HS-5 (cell line): Measurements from ENCODE around the gene CEP152.
"Not testable (repeated sequence)": the region's sequence is repeated elsewhere in the genome, so short reads cannot be mapped to it uniquely, and the experiment has no call there.

ENCODE experiments used
- DNase-seq: peaks from one replicate; pipeline ENCODE4 v3.0.0-alpha.2; 2012; ENCODE audit warnings: low read depth

Gene CEP152

GRCh38 chr15:48811325-48811958, 573 bp upstream of the CEP152 start:
- DNase-seq = no peak

- DNase-seq = no peak
Measured at GRCh38 chr15:48806151-48806550, 4.7 kb downstream of the CEP152 start.

GRCh38 chr15:48805591-48805990, 5.3 kb downstream of the CEP152 start:
- DNase-seq = no peak

GRCh38 chr15:48803877-48804276, 7.0 kb downstream of the CEP152 start:
- DNase-seq = no peak

- peak; percentile 81 for DNase-seq
Measured at GRCh38 chr15:48802867-48803266, 8.0 kb downstream of the CEP152 start.

GRCh38 chr15:48802257-48802656, 8.6 kb downstream of the CEP152 start:
- no peak for DNase-seq

- DNase-seq = no peak
Measured at GRCh38 chr15:48800811-48801455, 9.9 kb downstream of the CEP152 start.

GRCh38 chr15:48800245-48800644, 10.6 kb downstream of the CEP152 start:
- DNase-seq = no peak

GRCh38 chr15:48798319-48798718, 12.6 kb downstream of the CEP152 start:
- no peak for DNase-seq

GRCh38 chr15:48796930-48797329, 13.9 kb downstream of the CEP152 start:
- DNase-seq = no peak

GRCh38 chr15:48796521-48796920, 14.3 kb downstream of the CEP152 start:
- DNase-seq = no peak

GRCh38 chr15:48795901-48796300, 15.0 kb downstream of the CEP152 start:
- no peak for DNase-seq

- DNase-seq = no peak
Measured at GRCh38 chr15:48794697-48795134, 16.2 kb downstream of the CEP152 start.

- DNase-seq = no peak
Measured at GRCh38 chr15:48792408-48792807, 18.5 kb downstream of the CEP152 start.

- DNase-seq = not testable (repeated sequence)
Measured at GRCh38 chr15:48790466-48791115, 20.3 kb downstream of the CEP152 start.

GRCh38 chr15:48785712-48786111, 25.2 kb downstream of the CEP152 start:
- no peak for DNase-seq

GRCh38 chr15:48785195-48785594, 25.7 kb downstream of the CEP152 start:
- no peak for DNase-seq

GRCh38 chr15:48784756-48785155, 26.1 kb downstream of the CEP152 start:
- DNase-seq = no peak

- DNase-seq = no peak
Measured at GRCh38 chr15:48782911-48783310, 28.0 kb downstream of the CEP152 start.

- no peak for DNase-seq
Measured at GRCh38 chr15:48781481-48782081, 29.3 kb downstream of the CEP152 start.

GRCh38 chr15:48781017-48781416, 29.9 kb downstream of the CEP152 start:
- no peak for DNase-seq

- no peak for DNase-seq
Measured at GRCh38 chr15:48778331-48778730, 32.5 kb downstream of the CEP152 start.
